Lung (tissue), 12 donors: Measurements from ENCODE around the gene DOCK3. TPM values are rescaled to one million over a fixed set of nuclear protein-coding genes. Genes with fewer than 3 reads are reported as not detected.

Source experiments
- ATAC-seq: fragments of 200-7000 bp; cut with Tn5 transposase; one replicate; pipeline ENCODE4 v1.9.1; 2020; ENCODE audit warnings: moderate number of reproducible peaks; ENCODE audit not compliant: insufficient read depth, low FRiP score
- DNase-seq, 3 donors: peaks; one replicate each; pipeline ENCODE4 v3.0.0-alpha.2; 2013 to 2017
- H3K27ac ChIP-seq, 2 donors: one replicate each; pipeline ENCODE4 v1.5.1; 2013; ENCODE audit warnings: mild to moderate bottlenecking in 2 of 2, moderate library complexity in 2 of 2, control low read depth in 1 of 2, inconsistent platforms in 1 of 2, low read depth in 1 of 2, low read length in 1 of 2
- H3K27me3 ChIP-seq, 3 donors: one replicate each; pipeline ENCODE4 v1.5.1; 2013; ENCODE audit warnings: low read length in 2 of 3; ENCODE audit not compliant: control insufficient read depth in 3 of 3, insufficient read depth in 3 of 3
- H3K36me3 ChIP-seq, 4 donors: one replicate each; pipeline ENCODE4 v1.5.1; 2013; ENCODE audit warnings: low read length in 4 of 4, mild to moderate bottlenecking in 1 of 4, moderate library complexity in 1 of 4; ENCODE audit not compliant: control insufficient read depth in 4 of 4, insufficient read depth in 4 of 4
- H3K4me1 ChIP-seq, 5 donors: one replicate each; pipeline ENCODE4 v1.5.1; 2013; ENCODE audit warnings: low read length in 5 of 5, mild to moderate bottlenecking in 2 of 5, moderate library complexity in 1 of 5; ENCODE audit not compliant: control insufficient read depth in 5 of 5, insufficient read depth in 5 of 5
- H3K4me3 ChIP-seq: one replicate; pipeline ENCODE4 v1.5.1; 2013; ENCODE audit warnings: mild to moderate bottlenecking, control low read depth, moderate library complexity
- H3K9ac ChIP-seq, 2 donors: one replicate each; pipeline ENCODE4 v1.5.1; 2013; ENCODE audit warnings: low read length in 2 of 2, control low read depth in 1 of 2; ENCODE audit not compliant: insufficient read depth in 1 of 2
- H3K9me3 ChIP-seq, 4 donors: one replicate each; pipeline ENCODE4 v1.5.1; 2013; ENCODE audit warnings: low read length in 3 of 4, mild to moderate bottlenecking in 1 of 4, moderate library complexity in 1 of 4; ENCODE audit not compliant: control insufficient read depth in 4 of 4, insufficient read depth in 3 of 4
- CTCF ChIP-seq: IDR thresholded peaks from 2 replicates; pipeline ENCODE4 v1.5.1; 2012; ENCODE audit warnings: mild to moderate bottlenecking; ENCODE audit errors: control extremely low read depth, extremely low read depth
- WGBS, 2 donors: extraction: QIAGEN DNeasy Blood & Tissue Kit; methylation state at CpG; one replicate each; pipeline ENCODE4 v1.1.7; 2013; 5-methylcytosine and 5-hydroxymethylcytosine counted together
- polyA plus RNA-seq, 2 donors: library from polyadenylated mRNA; stranded (reverse); fragments of 200-250 nt; gene quantifications; one replicate each; pipeline ENCODE4 v1.2.1, GENCODE V29; 2013
- total RNA-seq, 2 donors: library from RNA; depleted of rRNA in 1 of 2; stranded (reverse); fragments of >200 nt in 1 of 2; gene quantifications; one replicate each; pipeline ENCODE4 v1.2.1, GENCODE V29; 2014 to 2021
- donor health status: control.
- donor health status: control.
- donor health status: Bipolar disorder and iron deficiency.
- donor health status: healthy.
- donor health status: DM: yes; HTN: yes; CAD: no.

The DOCK3 gene
- total and polyA plus RNA-seq, 4 donors: 0.06 to 1.4 (median 0.34) TPM

- TF ChIP-seq CTCF: no peak
- Histone ChIP-seq H3K27me3 (no peaks in the 10 kb centered on the region), H3K36me3 (no peaks in the 10 kb centered on the region), H3K4me1 (no peaks in the 10 kb centered on the region), H3K4me3 (no peak overlapping the region), H3K9ac (no peak overlapping the region), H3K9me3 (peaks cover 0 to 8% (median 0%) of the 10 kb centered on the region in 4 donors), H3K27ac (no peak overlapping the region)
- no peak for ATAC-seq
- WGBS, 2 donors: 93 to 94% methylated on average over 10 to 14 of the region's 15 CpGs
- no peak for DNase-seq
Measured at GRCh38 chr3:50978991-50979667, 304.4 kb downstream of the DOCK3 start.

- no peak for DNase-seq
- H3K9me3 ChIP-seq: peaks cover 0 to 8% (median 0%) of the 10 kb centered on the region in 4 donors
- H3K4me3 ChIP-seq: no peak overlapping the region
- ATAC-seq: no peak
- no peaks in the 10 kb centered on the region for H3K36me3 ChIP-seq
- H3K27ac ChIP-seq: no peak overlapping the region
- no peak overlapping the region for H3K9ac ChIP-seq
- H3K27me3 ChIP-seq: no peaks in the 10 kb centered on the region
- WGBS, 2 donors: 83 to 92% methylated on average over 9 of the region's 9 CpGs
- no peaks in the 10 kb centered on the region for H3K4me1 ChIP-seq
- TF ChIP-seq CTCF: no peak
Measured at GRCh38 chr3:50982540-50983325, 308.0 kb downstream of the DOCK3 start.

GRCh38 chr3:50983887-50984286 lies 309.2 kb downstream of the DOCK3 start:
- no peak overlapping the region for H3K27ac ChIP-seq
- H3K4me1 ChIP-seq: no peaks in the 10 kb centered on the region
- DNase-seq (no peak), ATAC-seq (no peak)
- H3K9me3 ChIP-seq: peaks cover 0 to 13% (median 0%) of the 10 kb centered on the region in 4 donors
- WGBS, 2 donors: 89 to 91% methylated on average over 5 of the region's 5 CpGs
- no peak for TF ChIP-seq CTCF
- no peaks in the 10 kb centered on the region for H3K36me3 ChIP-seq
- no peak overlapping the region for H3K9ac ChIP-seq
- no peak overlapping the region for H3K4me3 ChIP-seq
- H3K27me3 ChIP-seq: no peaks in the 10 kb centered on the region
